IMR-90 (cell line): ENCODE measurements around the gene HTT. TPM values are rescaled to one million over a fixed set of nuclear protein-coding genes. Genes with fewer than 3 reads are reported as not detected.

Source experiments
- ATAC-seq: fragments of 200-7000 bp; cut with Tn5 transposase; 2 replicates; pipeline ENCODE4 v1.9.1; 2020; ENCODE audit warnings: low read depth, mild to moderate bottlenecking, moderate library complexity
- BruUV-seq: library from RNA; stranded (reverse); fragments of 400-500 nt; replicated peaks from 2 replicates; lab custom pipeline; 2021; lab: Mats Ljungman, UMichigan
- CTCF ChIA-PET: fragments of 300-600 bp; formaldehyde crosslinking; extraction: SDS; loops from one replicate; lab custom pipeline; 2021; ENCODE audit warnings: antibody characterized with exemption; lab: Yijun Ruan, JAX
- POLR2A ChIA-PET: fragments of 300-600 bp; sonication (Branson Sonifier 250); formaldehyde crosslinking; loops from one replicate; lab custom pipeline; 2022; ENCODE audit warnings: antibody characterized with exemption; ENCODE audit not compliant: unreplicated experiment; lab: Charles Lee
- DNase-seq: peaks from one replicate; pipeline ENCODE4 v3.0.0; 2013
- H2AFZ ChIP-seq: replicated peaks from 2 replicates; pipeline ENCODE3; 2013; ENCODE audit warnings: low read length, mild to moderate bottlenecking; ENCODE audit not compliant: poor library complexity
- H2AK5ac ChIP-seq: 2 replicates; pipeline ENCODE4 v1.6.1; 2013; ENCODE audit warnings: low read depth, low read length, inconsistent platforms
- H2AK9ac ChIP-seq: replicated peaks from 2 replicates; pipeline ENCODE3; 2013; ENCODE audit warnings: mild to moderate bottlenecking, low read depth, low read length, moderate library complexity; ENCODE audit not compliant: poor library complexity
- H2BK120ac ChIP-seq: 2 replicates; pipeline ENCODE4 v1.6.1; 2013; ENCODE audit warnings: low read depth, low read length, inconsistent platforms
- H2BK15ac ChIP-seq: 3 replicates; pipeline ENCODE4 v1.6.1; 2013; ENCODE audit warnings: low read depth, low read length, inconsistent platforms
- H2BK20ac ChIP-seq: 2 replicates; pipeline ENCODE4 v1.6.1; 2013; ENCODE audit warnings: low read depth, mild to moderate bottlenecking, inconsistent platforms, low read length, moderate library complexity
- H2BK5ac ChIP-seq: 2 replicates; pipeline ENCODE4 v1.6.1; 2013; ENCODE audit warnings: mild to moderate bottlenecking, low read depth, low read length, inconsistent platforms; ENCODE audit not compliant: poor library complexity, severe bottlenecking
- H3K14ac ChIP-seq: replicated peaks from 2 replicates; pipeline ENCODE4 v1.6.1; 2013; ENCODE audit warnings: low read depth, low read length, inconsistent platforms
- H3K18ac ChIP-seq: 2 replicates; pipeline ENCODE4 v1.6.1; 2013; ENCODE audit warnings: low read depth, low read length, control low read depth
- H3K23ac ChIP-seq: 2 replicates; pipeline ENCODE4 v1.6.1; 2013; ENCODE audit warnings: low read depth, low read length, inconsistent platforms
- H3K27ac ChIP-seq: 2 replicates; pipeline ENCODE4 v1.5.1; 2013; ENCODE audit warnings: mild to moderate bottlenecking, control low read depth, low read length; ENCODE audit not compliant: insufficient read depth
- H3K27me3 ChIP-seq: 2 replicates; pipeline ENCODE4 v1.6.1; 2013; ENCODE audit warnings: low read length; ENCODE audit not compliant: control insufficient read depth, insufficient read depth
- H3K36me3 ChIP-seq: 2 replicates; pipeline ENCODE4 v1.6.1; 2013; ENCODE audit warnings: low read length, mixed read lengths; ENCODE audit not compliant: control insufficient read depth, insufficient read depth
- H3K4ac ChIP-seq: 2 replicates; pipeline ENCODE4 v1.6.1; 2013; ENCODE audit warnings: low read depth, low read length, inconsistent platforms
- H3K4me1 ChIP-seq: 2 replicates; pipeline ENCODE4 v1.6.1; 2013; ENCODE audit warnings: low read length, mixed read lengths; ENCODE audit not compliant: control insufficient read depth, insufficient read depth
- H3K4me2 ChIP-seq: 2 replicates; pipeline ENCODE4 v1.6.1; 2013; ENCODE audit warnings: low read depth, mild to moderate bottlenecking, control low read depth, low read length, moderate library complexity
- H3K4me3 ChIP-seq: 2 replicates; pipeline ENCODE4 v1.5.1; 2013; ENCODE audit warnings: low read depth, mild to moderate bottlenecking, control low read depth, low read length, moderate library complexity; ENCODE audit not compliant: insufficient read depth
- H3K56ac ChIP-seq: 2 replicates; pipeline ENCODE4 v1.6.1; 2013; ENCODE audit warnings: low read length, inconsistent platforms; ENCODE audit not compliant: insufficient read depth; ENCODE audit errors: extremely low read depth
- H3K79me1 ChIP-seq, 2 experiments: 2 replicates each; pipeline ENCODE4 v1.6.1; 2013; ENCODE audit warnings: low read length in 2 of 2, inconsistent platforms in 1 of 2, low read depth in 1 of 2
- H3K9ac ChIP-seq: 2 replicates; pipeline ENCODE4 v1.6.1; 2013; ENCODE audit warnings: low read depth, low read length, control low read depth
- H3K9me1 ChIP-seq: 2 replicates; pipeline ENCODE4 v1.6.1; 2013; ENCODE audit warnings: low read length, inconsistent platforms; ENCODE audit not compliant: insufficient read depth
- H3K9me3 ChIP-seq: 2 replicates; pipeline ENCODE4 v1.6.1; 2013; ENCODE audit warnings: low read length; ENCODE audit not compliant: control insufficient read depth, insufficient read depth
- H4K20me1 ChIP-seq: 2 replicates; pipeline ENCODE4 v1.6.1; 2013; ENCODE audit warnings: low read length, inconsistent platforms; ENCODE audit not compliant: insufficient read depth
- H4K5ac ChIP-seq: 2 replicates; pipeline ENCODE4 v1.6.1; 2013; ENCODE audit warnings: mild to moderate bottlenecking, low read depth, low read length, control low read depth
- H4K8ac ChIP-seq, 2 experiments: 2 replicates each; pipeline ENCODE4 v1.6.1; 2013; ENCODE audit warnings: low read depth in 2 of 2, low read length in 2 of 2, control low read depth in 1 of 2, inconsistent platforms in 1 of 2
- H4K91ac ChIP-seq: 2 replicates; pipeline ENCODE4 v1.6.1; 2013; ENCODE audit warnings: low read depth, low read length, inconsistent platforms; ENCODE audit not compliant: insufficient read depth
- MAFK ChIP-seq: IDR thresholded peaks from 2 replicates; pipeline ENCODE4 v1.6.1; 2012; ENCODE audit warnings: low read depth, low read length, improper control_type of control experiment
- RCOR1 ChIP-seq: IDR thresholded peaks from 2 replicates; pipeline ENCODE4 v1.6.1; 2012; ENCODE audit warnings: mild to moderate bottlenecking, low read length, improper control_type of control experiment; ENCODE audit not compliant: insufficient replicate concordance
- SMC3 ChIP-seq: fragments of 150-350 bp; IDR thresholded peaks from 2 replicates; pipeline ENCODE4 v1.6.1; 2016; ENCODE audit warnings: low read depth, mild to moderate bottlenecking, antibody characterized with exemption, low read length, moderate library complexity
- WGBS, 2 experiments: methylation state at CpG; one replicate each; pipeline versions ENCODE4 v1.1.5 to v1.1.7; 2013; ENCODE audit warnings: missing lambda C conversion rate in 2 of 2; ENCODE audit not compliant: insufficient read length in 1 of 2; ENCODE audit errors: extremely low coverage in 2 of 2; 5-methylcytosine and 5-hydroxymethylcytosine counted together
- dilution Hi-C: fragments of 300-500 bp; cut with HindIII; formaldehyde crosslinking; loops from one replicate; pipeline ENCODE4 v1.14.3; 2018; ENCODE audit warnings: low sequenced_read_pairs; ENCODE audit not compliant: unreplicated experiment
- in situ Hi-C: fragments of 300-500 bp; cut with MboI; formaldehyde crosslinking; loops from 3 replicates; pipeline ENCODE4 v1.14.3; 2019; ENCODE audit warnings: low sequenced_read_pairs, inconsistent platforms, mixed read lengths
- intact Hi-C: fragments of 100-400 bp; cut with micrococcal nuclease; formaldehyde crosslinking; loops from 2 replicates; pipeline ENCODE4 v1.10.0; 2022
- polyA plus RNA-seq, 3 experiments: library from polyadenylated mRNA; depleted of rRNA; stranded (reverse); fragments of >200 nt; gene quantifications; 2 replicates each; pipeline ENCODE4 v1.2.3, GENCODE V29; 2012; ENCODE audit warnings: low replicate concordance in 1 of 3
- total RNA-seq: library from RNA; depleted of rRNA; stranded (reverse); fragments of >200 nt; gene quantifications from 2 replicates; pipeline ENCODE4 v1.2.3, GENCODE V29; 2012
- TF ChIP-seq, protein P1 (sequence below): conservative IDR thresholded peaks from 2 replicates; pipeline ENCODE4 v1.5.1; 2012; ENCODE audit warnings: mild to moderate bottlenecking, low read depth, low read length, improper control_type of control experiment

HTT gene
- total and polyA plus RNA-seq, 2 of the 4 experiments (the other 2 are of a cell fraction), result 11.6 to 14.3 TPM

DNA sequence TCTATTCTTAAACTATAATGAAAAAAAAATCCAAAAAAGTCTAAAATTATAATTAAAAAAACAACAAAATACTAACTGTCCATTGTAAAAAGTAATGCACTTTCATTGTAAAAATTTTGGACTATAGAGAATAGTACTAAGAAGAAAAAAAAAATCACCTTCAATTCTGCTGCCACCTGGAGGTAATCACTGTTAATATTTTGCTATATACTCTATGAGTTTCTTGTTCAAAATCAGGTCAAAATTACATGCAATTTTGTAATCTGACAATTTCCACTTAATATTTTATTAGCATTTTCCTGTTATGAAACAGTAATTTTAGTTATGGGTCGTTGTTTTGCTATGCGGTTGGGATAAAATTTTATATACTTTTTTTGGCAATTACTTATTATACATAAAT is 62.0 kb downstream of the HTT start:
- no peak overlapping the region for H3K4me2 ChIP-seq
- ChIA-PET CTCF (interaction anchor here (0.6 to 2.1 kb wide), 5 partner anchors 13 to 1327 kb away, joined by 3 to 8 read pairs (median 3); no protein-coding TSS in a partner anchor), POLR2A (no interaction called here)
- H4K20me1 ChIP-seq, result no peaks in the 10 kb centered on the region
- H3K23ac ChIP-seq, result no peak overlapping the region
- H2AFZ ChIP-seq, result no peak overlapping the region
- no peak overlapping the region for H2BK15ac ChIP-seq
- BruUV-seq, result no TSS peak
- no peak for ATAC-seq
- H3K79me1 ChIP-seq, result peaks cover 2 to 4% of the 10 kb centered on the region in 2 experiments; a peak in 1 of 4 replicates
- H3K27me3 ChIP-seq, result no peaks in the 10 kb centered on the region
- no peaks in the 10 kb centered on the region; the same call in 1 of the 2 replicates for H3K9me1 ChIP-seq
- H3K14ac ChIP-seq, result no peak overlapping the region
- H3K4me1 ChIP-seq, result no peaks in the 10 kb centered on the region
- no peak overlapping the region for H4K8ac ChIP-seq
- intact Hi-C loops (no loop called here), in situ Hi-C loops (no loop called here), dilution Hi-C loops (no loop called here)
- no peak overlapping the region for H2BK120ac ChIP-seq
- H2AK5ac ChIP-seq, result no peak overlapping the region
- no peak overlapping the region for H3K9ac ChIP-seq
- no peak overlapping the region for H4K5ac ChIP-seq
- no peak overlapping the region for H4K91ac ChIP-seq
- H2BK5ac ChIP-seq, result no peak overlapping the region
- H3K9me3 ChIP-seq, result no peaks in the 10 kb centered on the region
- H2BK20ac ChIP-seq, result no peak overlapping the region
- peak; percentile 21 for DNase-seq
- no peak overlapping the region for H3K27ac ChIP-seq
- no peak overlapping the region for H3K56ac ChIP-seq
- no CpG with 5 or more reads among the region's 2 CpGs for WGBS, 2 experiments
- TF ChIP-seq MAFK, result no peak
- TF ChIP-seq RCOR1, result no peak
- TF ChIP-seq, protein P1, sequence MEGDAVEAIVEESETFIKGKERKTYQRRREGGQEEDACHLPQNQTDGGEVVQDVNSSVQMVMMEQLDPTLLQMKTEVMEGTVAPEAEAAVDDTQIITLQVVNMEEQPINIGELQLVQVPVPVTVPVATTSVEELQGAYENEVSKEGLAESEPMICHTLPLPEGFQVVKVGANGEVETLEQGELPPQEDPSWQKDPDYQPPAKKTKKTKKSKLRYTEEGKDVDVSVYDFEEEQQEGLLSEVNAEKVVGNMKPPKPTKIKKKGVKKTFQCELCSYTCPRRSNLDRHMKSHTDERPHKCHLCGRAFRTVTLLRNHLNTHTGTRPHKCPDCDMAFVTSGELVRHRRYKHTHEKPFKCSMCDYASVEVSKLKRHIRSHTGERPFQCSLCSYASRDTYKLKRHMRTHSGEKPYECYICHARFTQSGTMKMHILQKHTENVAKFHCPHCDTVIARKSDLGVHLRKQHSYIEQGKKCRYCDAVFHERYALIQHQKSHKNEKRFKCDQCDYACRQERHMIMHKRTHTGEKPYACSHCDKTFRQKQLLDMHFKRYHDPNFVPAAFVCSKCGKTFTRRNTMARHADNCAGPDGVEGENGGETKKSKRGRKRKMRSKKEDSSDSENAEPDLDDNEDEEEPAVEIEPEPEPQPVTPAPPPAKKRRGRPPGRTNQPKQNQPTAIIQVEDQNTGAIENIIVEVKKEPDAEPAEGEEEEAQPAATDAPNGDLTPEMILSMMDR, result peak; percentile 39; the same call in 1 of the 2 replicates
- TF ChIP-seq SMC3, result peak; percentile 54
- no peak overlapping the region for H2AK9ac ChIP-seq
- H3K4me3 ChIP-seq, result no peak overlapping the region
- no peak overlapping the region for H3K4ac ChIP-seq
- H3K36me3 ChIP-seq, result peaks cover 28% of the 10 kb centered on the region
- H3K18ac ChIP-seq, result no peak overlapping the region
